ENCODE measurements around the gene TUBD1. TPM values are rescaled to one million over a fixed set of nuclear protein-coding genes. Genes with fewer than 3 reads are reported as not detected.

Gene TUBD1
- total RNA-seq, 1 experiment from 2014 or later = 5.2 TPM

DNA sequence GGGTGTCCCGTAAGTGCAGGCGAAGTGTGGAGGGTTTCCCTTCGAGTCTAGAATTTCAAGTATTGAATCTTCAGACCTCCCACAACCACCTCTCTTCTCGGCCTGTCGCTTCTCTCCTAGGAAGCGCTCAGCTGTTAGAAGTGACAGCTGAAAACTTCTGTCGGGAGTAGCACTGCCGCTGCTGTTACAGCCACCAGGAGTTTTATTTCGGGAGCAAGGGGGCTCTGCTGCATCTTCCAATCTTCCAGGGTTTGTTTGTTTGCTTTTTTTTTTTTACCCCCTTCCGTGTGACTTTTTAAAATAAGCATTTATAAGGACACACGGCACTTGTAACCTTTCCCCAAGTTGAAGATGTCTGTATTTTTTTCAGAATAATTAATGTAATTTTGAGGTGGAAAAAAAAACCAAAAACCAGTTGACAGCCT, 945 bp upstream of the TUBD1 start:
- TF ChIP-seq, protein P1, sequence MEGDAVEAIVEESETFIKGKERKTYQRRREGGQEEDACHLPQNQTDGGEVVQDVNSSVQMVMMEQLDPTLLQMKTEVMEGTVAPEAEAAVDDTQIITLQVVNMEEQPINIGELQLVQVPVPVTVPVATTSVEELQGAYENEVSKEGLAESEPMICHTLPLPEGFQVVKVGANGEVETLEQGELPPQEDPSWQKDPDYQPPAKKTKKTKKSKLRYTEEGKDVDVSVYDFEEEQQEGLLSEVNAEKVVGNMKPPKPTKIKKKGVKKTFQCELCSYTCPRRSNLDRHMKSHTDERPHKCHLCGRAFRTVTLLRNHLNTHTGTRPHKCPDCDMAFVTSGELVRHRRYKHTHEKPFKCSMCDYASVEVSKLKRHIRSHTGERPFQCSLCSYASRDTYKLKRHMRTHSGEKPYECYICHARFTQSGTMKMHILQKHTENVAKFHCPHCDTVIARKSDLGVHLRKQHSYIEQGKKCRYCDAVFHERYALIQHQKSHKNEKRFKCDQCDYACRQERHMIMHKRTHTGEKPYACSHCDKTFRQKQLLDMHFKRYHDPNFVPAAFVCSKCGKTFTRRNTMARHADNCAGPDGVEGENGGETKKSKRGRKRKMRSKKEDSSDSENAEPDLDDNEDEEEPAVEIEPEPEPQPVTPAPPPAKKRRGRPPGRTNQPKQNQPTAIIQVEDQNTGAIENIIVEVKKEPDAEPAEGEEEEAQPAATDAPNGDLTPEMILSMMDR (IDR thresholded peaks at IDR 0.05; ENCODE audit: unreplicated experiment) = no peak
- ChIA-PET POLR2A (interaction anchor here (0.6 to 3.4 kb wide), 29 partner anchors 12 to 706 kb away, joined by 3 to 33 read pairs (median 4); partner anchors contain the start of genes PTRH2, RNFT1 and VMP1), CTCF (interaction anchor here (0.5 to 1.2 kb wide), 6 partner anchors 12 to 146 kb away, joined by 3 to 7 read pairs (median 4); no protein-coding TSS in a partner anchor)
- peak overlapping the region; percentile 99 for H3K27ac Mint-ChIP-seq (ENCODE audit: low read depth, unreplicated experiment)
- peak overlapping the region; percentile 94 for H3K4me3 Mint-ChIP-seq (ENCODE audit: unreplicated experiment)
- no peaks in the 10 kb centered on the region for H3K27me3 Mint-ChIP-seq (ENCODE audit: insufficient read depth, unreplicated experiment)
- peaks cover 6% of the 10 kb centered on the region for H3K4me1 Mint-ChIP-seq (ENCODE audit: insufficient read depth, unreplicated experiment)
- H3K9me3 Mint-ChIP-seq (ENCODE audit: unreplicated experiment) = no peaks in the 10 kb centered on the region
- intact Hi-C loops (cut with micrococcal nuclease) = loop anchor here (5.0 kb wide), 1 partner anchor 46 kb away; no protein-coding TSS in a partner anchor
- no TSS peak for BruUV-seq (replicated peaks)
- peaks cover 36% of the 10 kb centered on the region for H3K36me3 Mint-ChIP-seq (ENCODE audit: insufficient read depth, unreplicated experiment)
- no peak for DNase-seq (ENCODE audit: unreplicated experiment)

DNA sequence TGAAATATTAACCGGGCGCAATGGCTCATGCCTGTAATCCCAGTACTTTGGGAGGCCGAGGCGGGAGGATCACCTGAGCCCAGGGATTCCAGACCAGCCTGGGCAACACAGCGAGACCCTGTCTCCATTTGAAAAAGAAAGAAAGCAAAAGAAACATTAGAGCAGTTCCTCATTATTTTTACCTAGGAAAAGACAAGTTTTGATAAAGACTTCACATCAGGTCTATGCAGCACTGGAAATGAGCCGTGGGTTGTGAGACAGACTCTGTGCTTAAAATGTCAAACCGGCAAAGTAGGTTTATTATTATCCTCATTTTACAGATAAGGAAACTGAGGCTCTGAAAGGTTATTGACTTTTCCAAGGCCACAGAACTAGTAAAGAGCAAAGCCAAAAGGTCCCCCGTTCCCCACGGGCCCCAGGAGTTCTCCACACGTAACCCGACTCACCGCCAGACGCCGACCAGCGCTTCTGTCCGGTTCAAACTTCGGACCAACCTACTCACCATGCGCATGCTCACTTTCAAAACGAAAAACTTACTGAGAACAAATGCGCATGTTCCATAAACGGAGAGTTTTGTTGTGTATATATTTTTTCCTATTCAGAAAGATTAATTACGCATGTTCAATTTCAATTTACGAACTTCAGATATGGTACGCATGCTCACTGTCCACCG, 356 bp downstream of the TUBD1 start:
- H3K27ac Mint-ChIP-seq (ENCODE audit: low read depth, unreplicated experiment) = peak overlapping the region; percentile 99
- DNase-seq (ENCODE audit: unreplicated experiment) = no peak
- no peaks in the 10 kb centered on the region for H3K9me3 Mint-ChIP-seq (ENCODE audit: unreplicated experiment)
- POLR2A ChIA-PET = interaction anchor here (0.5 to 3.4 kb wide), 29 partner anchors 11 to 678 kb away, joined by 3 to 33 read pairs (median 4); partner anchors contain the start of genes PTRH2, RNFT1 and VMP1
- H3K27me3 Mint-ChIP-seq (ENCODE audit: insufficient read depth, unreplicated experiment) = no peaks in the 10 kb centered on the region
- H3K4me3 Mint-ChIP-seq (ENCODE audit: unreplicated experiment) = peak overlapping the region; percentile 94
- CTCF ChIA-PET = interaction anchor here (0.6 to 1.3 kb wide), 6 partner anchors 19 to 384 kb away, joined by 3 to 5 read pairs (median 4); no protein-coding TSS in a partner anchor
- H3K4me1 Mint-ChIP-seq (ENCODE audit: insufficient read depth, unreplicated experiment) = peaks cover 12% of the 10 kb centered on the region
- H3K36me3 Mint-ChIP-seq (ENCODE audit: insufficient read depth, unreplicated experiment) = peaks cover 41% of the 10 kb centered on the region
- TF ChIP-seq, protein P1 (IDR thresholded peaks at IDR 0.05; ENCODE audit: unreplicated experiment) = no peak
- BruUV-seq (replicated peaks) = TSS peak; percentile 80
- intact Hi-C loops (cut with micrococcal nuclease) = loop anchor here (5.0 kb wide), 1 partner anchor 45 kb away; no protein-coding TSS in a partner anchor

DNA sequence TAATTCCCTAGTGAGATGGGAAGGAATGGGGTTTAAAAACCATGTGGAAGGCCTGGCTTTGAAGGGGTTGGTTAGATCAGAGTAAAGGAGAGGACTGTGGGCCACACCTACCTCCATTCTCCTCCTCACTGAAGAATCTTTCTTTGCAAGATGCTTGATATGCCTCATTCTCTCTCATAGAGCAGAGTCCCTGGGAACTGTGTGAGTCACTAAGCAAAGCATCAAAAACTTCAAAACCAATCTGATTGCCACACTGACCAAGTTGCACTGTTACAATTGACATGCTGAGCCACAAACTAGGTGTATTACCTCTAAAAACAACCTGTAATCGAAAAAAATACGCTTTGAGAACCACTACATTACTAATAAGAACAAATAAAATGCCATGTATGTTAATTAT, 2.0 kb downstream of the TUBD1 start:
- intact Hi-C loops (cut with micrococcal nuclease) = loop anchor here (5.0 kb wide), 1 partner anchor 43 kb away; no protein-coding TSS in a partner anchor
- Mint-ChIP-seq H3K36me3 (ENCODE audit: insufficient read depth, unreplicated experiment) (peaks cover 37% of the 10 kb centered on the region), H3K4me3 (ENCODE audit: unreplicated experiment) (peak overlapping the region; percentile 94), H3K27me3 (ENCODE audit: insufficient read depth, unreplicated experiment) (no peaks in the 10 kb centered on the region), H3K9me3 (ENCODE audit: unreplicated experiment) (no peaks in the 10 kb centered on the region), H3K27ac (ENCODE audit: low read depth, unreplicated experiment) (no peak overlapping the region), H3K4me1 (ENCODE audit: insufficient read depth, unreplicated experiment) (peaks cover 12% of the 10 kb centered on the region)
- no TSS peak for BruUV-seq (replicated peaks)
- ChIA-PET POLR2A (interaction anchor here (1.0 to 1.2 kb wide), 2 partner anchors 9 to 45 kb away, joined by 4 to 5 read pairs; no protein-coding TSS in a partner anchor), CTCF (no interaction called here)
- TF ChIP-seq, protein P1 (IDR thresholded peaks at IDR 0.05; ENCODE audit: unreplicated experiment) = no peak
- DNase-seq (ENCODE audit: unreplicated experiment) = peak; percentile 12

DNA sequence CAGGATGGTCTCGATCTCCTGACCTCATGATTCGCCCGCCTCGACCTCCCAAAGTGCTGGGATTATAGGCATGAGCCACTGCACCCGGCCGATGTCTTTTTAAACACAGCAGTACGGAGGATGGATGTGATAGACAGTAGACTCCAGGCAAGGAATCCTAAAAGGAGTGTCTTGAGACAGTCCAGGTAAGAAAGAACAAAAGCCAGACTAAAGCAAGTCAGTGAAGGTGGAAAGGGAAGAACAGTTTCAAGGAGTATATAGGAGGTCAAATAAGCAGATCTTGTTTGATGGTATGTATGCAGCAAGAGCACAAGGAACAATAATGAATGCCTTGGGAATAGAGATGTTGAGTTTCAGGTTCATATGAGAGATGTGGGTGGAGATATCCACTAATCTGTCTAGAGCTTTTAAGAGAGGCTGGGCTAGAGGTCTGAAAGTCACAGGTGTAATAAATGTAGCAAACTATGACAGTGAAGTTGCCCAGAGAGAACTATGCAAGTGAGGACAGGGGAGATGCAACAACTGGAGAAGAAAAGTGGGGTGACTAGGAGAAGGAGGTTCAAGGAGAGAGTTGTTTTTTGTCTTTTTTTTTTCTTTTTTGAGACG, 4.5 kb downstream of the TUBD1 start:
- peaks cover 12% of the 10 kb centered on the region for H3K4me1 Mint-ChIP-seq (ENCODE audit: insufficient read depth, unreplicated experiment)
- CTCF ChIA-PET = no interaction called here
- H3K27me3 Mint-ChIP-seq (ENCODE audit: insufficient read depth, unreplicated experiment) = no peaks in the 10 kb centered on the region
- BruUV-seq (replicated peaks) = no TSS peak
- no peak overlapping the region for H3K4me3 Mint-ChIP-seq (ENCODE audit: unreplicated experiment)
- TF ChIP-seq, protein P1 (IDR thresholded peaks at IDR 0.05; ENCODE audit: unreplicated experiment) = no peak
- DNase-seq (ENCODE audit: unreplicated experiment) = no peak
- POLR2A ChIA-PET = interaction anchor here (0.6 to 1.2 kb wide), 2 partner anchors 24 to 120 kb away, joined by 3 read pairs; no protein-coding TSS in a partner anchor
- no peaks in the 10 kb centered on the region for H3K9me3 Mint-ChIP-seq (ENCODE audit: unreplicated experiment)
- intact Hi-C loops (cut with micrococcal nuclease) = no loop called here
- peaks cover 56% of the 10 kb centered on the region for H3K36me3 Mint-ChIP-seq (ENCODE audit: insufficient read depth, unreplicated experiment)
- no peak overlapping the region for H3K27ac Mint-ChIP-seq (ENCODE audit: low read depth, unreplicated experiment)
